ENCODE results near the gene PDE9A. TPM values are rescaled to one million over a fixed set of nuclear protein-coding genes. Genes with fewer than 3 reads are reported as not detected.

PDE9A gene
- total RNA-seq, 5 donors from 2014 or later (not counting 1 experiment from before 2014, with no cell fraction given) = 11.5 to 18.3 (median 16.1) TPM

- ATAC-seq (replicated peaks in 1 of 4) = no peak
- H3K36me3 ChIP-seq (ENCODE audit: control insufficient read depth in 2 of 2, extremely low read depth in 1 of 2, insufficient read depth in 1 of 2, low read length in 1 of 2) = peaks cover 0 to 11% of the 10 kb centered on the region in 2 donors
- WGBS (ENCODE audit: insufficient coverage) = 86% methylated on average over 22 of the region's 24 CpGs
Measured at GRCh38 chr21:42756580-42757250, 103.3 kb downstream of the PDE9A start.

GRCh38 chr21:42757422-42757821 lies 104.0 kb downstream of the PDE9A start:
- no peak overlapping the region for H3K4me3 Mint-ChIP-seq
- H3K4me1 Mint-ChIP-seq = peaks cover 0 to 8% (median 0%) of the 10 kb centered on the region in 3 donors
- H3K27ac Mint-ChIP-seq = no peak overlapping the region
- WGBS (ENCODE audit: insufficient coverage) = 91% methylated on average over 10 of the region's 10 CpGs
- Histone ChIP-seq H3K4me1 (ENCODE audit: control insufficient read depth in 1 of 2, extremely low read depth in 1 of 2, insufficient read depth in 2 of 2, low read length in 2 of 2) (no peaks in the 10 kb centered on the region), H3K9me3 (no peaks in the 10 kb centered on the region), H3K27ac (ENCODE audit: low read length) (no peak overlapping the region), H3K4me3 (ENCODE audit: control insufficient read depth in 1 of 2, extremely low read depth in 1 of 2, low read length in 1 of 2) (no peak overlapping the region), H3K36me3 (ENCODE audit: control insufficient read depth in 2 of 2, extremely low read depth in 1 of 2, insufficient read depth in 1 of 2, low read length in 1 of 2) (peaks cover 0 to 11% of the 10 kb centered on the region in 2 donors), H3K27me3 (replicated peaks in 1 of 2; ENCODE audit: control insufficient read depth in 2 of 2, extremely low read depth in 1 of 2, insufficient read depth in 2 of 2, low read length in 1 of 2) (no peaks in the 10 kb centered on the region)
- peaks cover 6% of the 10 kb centered on the region for H3K36me3 Mint-ChIP-seq
- ATAC-seq (replicated peaks in 1 of 4) (no peak), DNase-seq (no peak)
- H3K9me3 Mint-ChIP-seq = no peaks in the 10 kb centered on the region
- no peaks in the 10 kb centered on the region for H3K27me3 Mint-ChIP-seq
- CTCF ChIA-PET = no interaction called here
- POLR2A ChIA-PET = no interaction called here

More at GRCh38 chr21:42756580-42757250, 103.3 kb downstream of the PDE9A start:
- Histone ChIP-seq H3K27ac (ENCODE audit: low read length) (no peak overlapping the region), H3K27me3 (replicated peaks in 1 of 2; ENCODE audit: control insufficient read depth in 2 of 2, extremely low read depth in 1 of 2, insufficient read depth in 2 of 2, low read length in 1 of 2) (no peaks in the 10 kb centered on the region), H3K4me1 (ENCODE audit: control insufficient read depth in 1 of 2, extremely low read depth in 1 of 2, insufficient read depth in 2 of 2, low read length in 2 of 2) (no peaks in the 10 kb centered on the region), H3K4me3 (ENCODE audit: control insufficient read depth in 1 of 2, extremely low read depth in 1 of 2, low read length in 1 of 2) (no peak overlapping the region), H3K9me3 (no peaks in the 10 kb centered on the region)
- H3K27ac Mint-ChIP-seq = no peak overlapping the region
- no peak overlapping the region for H3K4me3 Mint-ChIP-seq
- no peaks in the 10 kb centered on the region for H3K27me3 Mint-ChIP-seq
- POLR2A ChIA-PET = no interaction called here
- peaks cover 0 to 8% (median 0%) of the 10 kb centered on the region in 3 donors for H3K4me1 Mint-ChIP-seq
- no peak for DNase-seq
- CTCF ChIA-PET = no interaction called here
- H3K9me3 Mint-ChIP-seq = no peaks in the 10 kb centered on the region
- H3K36me3 Mint-ChIP-seq = peaks cover 6% of the 10 kb centered on the region

- Mint-ChIP-seq H3K4me1 (peaks cover 0 to 8% (median 0%) of the 10 kb centered on the region in 3 donors), H3K4me3 (no peak overlapping the region), H3K36me3 (peaks cover 6% of the 10 kb centered on the region), H3K9me3 (no peaks in the 10 kb centered on the region), H3K27me3 (no peaks in the 10 kb centered on the region), H3K27ac (no peak overlapping the region)
- ChIA-PET POLR2A (no interaction called here), CTCF (no interaction called here)
- Histone ChIP-seq H3K4me3 (ENCODE audit: control insufficient read depth in 1 of 2, extremely low read depth in 1 of 2, low read length in 1 of 2) (no peak overlapping the region), H3K27me3 (replicated peaks in 1 of 2; ENCODE audit: control insufficient read depth in 2 of 2, extremely low read depth in 1 of 2, insufficient read depth in 2 of 2, low read length in 1 of 2) (no peaks in the 10 kb centered on the region), H3K27ac (ENCODE audit: low read length) (no peak overlapping the region), H3K9me3 (no peaks in the 10 kb centered on the region), H3K36me3 (ENCODE audit: control insufficient read depth in 2 of 2, extremely low read depth in 1 of 2, insufficient read depth in 1 of 2, low read length in 1 of 2) (peaks cover 0 to 11% of the 10 kb centered on the region in 2 donors), H3K4me1 (ENCODE audit: control insufficient read depth in 1 of 2, extremely low read depth in 1 of 2, insufficient read depth in 2 of 2, low read length in 2 of 2) (no peaks in the 10 kb centered on the region)
- 94% methylated on average over 15 of the region's 17 CpGs for WGBS (ENCODE audit: insufficient coverage)
- DNase-seq = no peak
- no peak for ATAC-seq (replicated peaks in 1 of 4)
Measured at GRCh38 chr21:42757826-42758655, 104.6 kb downstream of the PDE9A start.

- H3K27ac Mint-ChIP-seq = peak overlapping the region in 1 of 2 donors; percentile 46
- Histone ChIP-seq H3K27me3 (replicated peaks in 1 of 2; ENCODE audit: control insufficient read depth in 2 of 2, extremely low read depth in 1 of 2, insufficient read depth in 2 of 2, low read length in 1 of 2) (no peaks in the 10 kb centered on the region), H3K9me3 (no peaks in the 10 kb centered on the region), H3K4me1 (ENCODE audit: control insufficient read depth in 1 of 2, extremely low read depth in 1 of 2, insufficient read depth in 2 of 2, low read length in 2 of 2) (no peaks in the 10 kb centered on the region), H3K27ac (ENCODE audit: low read length) (no peak overlapping the region), H3K4me3 (ENCODE audit: control insufficient read depth in 1 of 2, extremely low read depth in 1 of 2, low read length in 1 of 2) (no peak overlapping the region), H3K36me3 (ENCODE audit: control insufficient read depth in 2 of 2, extremely low read depth in 1 of 2, insufficient read depth in 1 of 2, low read length in 1 of 2) (peaks cover 0 to 11% of the 10 kb centered on the region in 2 donors)
- peaks cover 6% of the 10 kb centered on the region for H3K36me3 Mint-ChIP-seq
- 80% methylated on average over 14 of the region's 20 CpGs for WGBS (ENCODE audit: insufficient coverage)
- no peak overlapping the region for H3K4me3 Mint-ChIP-seq
- POLR2A ChIA-PET = no interaction called here
- no peaks in the 10 kb centered on the region for H3K9me3 Mint-ChIP-seq
- peaks cover 0 to 8% (median 0%) of the 10 kb centered on the region in 3 donors for H3K4me1 Mint-ChIP-seq
- ATAC-seq (replicated peaks in 1 of 4) = no peak
- H3K27me3 Mint-ChIP-seq = no peaks in the 10 kb centered on the region
- DNase-seq = no peak
- CTCF ChIA-PET = no interaction called here
Measured at GRCh38 chr21:42758721-42759593, 105.5 kb downstream of the PDE9A start.

GRCh38 chr21:42759594-42759927 lies 106.1 kb downstream of the PDE9A start:
- ATAC-seq (replicated peaks in 1 of 4) = no peak
- H3K27me3 ChIP-seq (replicated peaks in 1 of 2; ENCODE audit: control insufficient read depth in 2 of 2, extremely low read depth in 1 of 2, insufficient read depth in 2 of 2, low read length in 1 of 2) = no peaks in the 10 kb centered on the region
- H3K36me3 Mint-ChIP-seq = peaks cover 8% of the 10 kb centered on the region
- H3K27ac Mint-ChIP-seq = no peak overlapping the region
- no peak overlapping the region for H3K4me3 Mint-ChIP-seq
- H3K27me3 Mint-ChIP-seq = no peaks in the 10 kb centered on the region
- peaks cover 0 to 6% of the 10 kb centered on the region in 2 donors for H3K36me3 ChIP-seq (ENCODE audit: control insufficient read depth in 2 of 2, extremely low read depth in 1 of 2, insufficient read depth in 1 of 2, low read length in 1 of 2)
- H3K9me3 Mint-ChIP-seq = no peaks in the 10 kb centered on the region
- CTCF ChIA-PET = no interaction called here
- POLR2A ChIA-PET = no interaction called here
- H3K4me1 ChIP-seq (ENCODE audit: control insufficient read depth in 1 of 2, extremely low read depth in 1 of 2, insufficient read depth in 2 of 2, low read length in 2 of 2) = no peaks in the 10 kb centered on the region
- DNase-seq = no peak
- H3K27ac ChIP-seq (ENCODE audit: low read length) = no peak overlapping the region
- no peak overlapping the region for H3K4me3 ChIP-seq (ENCODE audit: control insufficient read depth in 1 of 2, extremely low read depth in 1 of 2, low read length in 1 of 2)
- peaks cover 0 to 8% (median 0%) of the 10 kb centered on the region in 3 donors for H3K4me1 Mint-ChIP-seq
- no peaks in the 10 kb centered on the region for H3K9me3 ChIP-seq

GRCh38 chr21:42760361-42760950 lies 107.0 kb downstream of the PDE9A start:
- Mint-ChIP-seq H3K4me1 (peaks cover 0 to 8% (median 0%) of the 10 kb centered on the region in 3 donors), H3K27ac (no peak overlapping the region), H3K27me3 (no peaks in the 10 kb centered on the region), H3K9me3 (no peaks in the 10 kb centered on the region), H3K36me3 (peaks cover 8% of the 10 kb centered on the region), H3K4me3 (no peak overlapping the region)
- H3K27me3 ChIP-seq (replicated peaks in 1 of 2; ENCODE audit: control insufficient read depth in 2 of 2, extremely low read depth in 1 of 2, insufficient read depth in 2 of 2, low read length in 1 of 2) = no peaks in the 10 kb centered on the region
- DNase-seq (no peak), ATAC-seq (replicated peaks in 1 of 4) (no peak)
- 88% methylated on average over 23 of the region's 23 CpGs for WGBS (ENCODE audit: insufficient coverage)
- no peaks in the 10 kb centered on the region for H3K4me1 ChIP-seq (ENCODE audit: control insufficient read depth in 1 of 2, extremely low read depth in 1 of 2, insufficient read depth in 2 of 2, low read length in 2 of 2)
- POLR2A ChIA-PET = no interaction called here
- no peaks in the 10 kb centered on the region for H3K9me3 ChIP-seq
- CTCF ChIA-PET = no interaction called here
- H3K27ac ChIP-seq (ENCODE audit: low read length) = no peak overlapping the region
- no peak overlapping the region for H3K4me3 ChIP-seq (ENCODE audit: control insufficient read depth in 1 of 2, extremely low read depth in 1 of 2, low read length in 1 of 2)
- H3K36me3 ChIP-seq (ENCODE audit: control insufficient read depth in 2 of 2, extremely low read depth in 1 of 2, insufficient read depth in 1 of 2, low read length in 1 of 2) = peaks cover 0 to 6% of the 10 kb centered on the region in 2 donors

All from T-cell (primary cell).